AG09319 (cell line): ENCODE measurements around the gene FBXL7.

Source experiments
- DNase-seq: peaks from one replicate; pipeline ENCODE4 v3.0.0-alpha.2; 2010; ENCODE audit warnings: low read depth; ENCODE audit errors: extremely low read depth
- CTCF ChIP-seq: IDR thresholded peaks from 2 replicates; pipeline ENCODE4 v1.5.1; 2011; ENCODE audit warnings: low read depth, mild to moderate bottlenecking, inconsistent platforms, low read length, moderate library complexity

The FBXL7 gene

DNA sequence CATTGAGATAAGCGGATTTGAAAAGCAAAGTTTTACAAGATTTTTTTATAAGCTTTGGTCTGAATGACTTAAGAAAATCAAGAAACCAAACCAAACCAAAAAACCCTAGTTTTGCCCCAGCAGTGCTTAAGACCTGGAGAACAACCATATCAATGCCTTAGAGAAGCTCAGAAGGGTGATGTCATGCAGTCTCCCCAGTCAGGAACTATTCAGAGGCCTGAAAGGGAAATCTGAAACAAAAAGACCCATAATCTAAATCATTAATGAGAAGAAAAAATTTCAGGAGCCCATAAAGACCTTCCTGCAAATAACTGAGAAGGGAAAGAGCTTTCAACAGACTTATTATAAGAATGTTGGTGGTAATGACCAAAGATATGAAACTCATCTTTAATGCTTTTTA, 399.5 kb downstream of the FBXL7 start:
- no peak for TF ChIP-seq CTCF
- no peak for DNase-seq

DNA sequence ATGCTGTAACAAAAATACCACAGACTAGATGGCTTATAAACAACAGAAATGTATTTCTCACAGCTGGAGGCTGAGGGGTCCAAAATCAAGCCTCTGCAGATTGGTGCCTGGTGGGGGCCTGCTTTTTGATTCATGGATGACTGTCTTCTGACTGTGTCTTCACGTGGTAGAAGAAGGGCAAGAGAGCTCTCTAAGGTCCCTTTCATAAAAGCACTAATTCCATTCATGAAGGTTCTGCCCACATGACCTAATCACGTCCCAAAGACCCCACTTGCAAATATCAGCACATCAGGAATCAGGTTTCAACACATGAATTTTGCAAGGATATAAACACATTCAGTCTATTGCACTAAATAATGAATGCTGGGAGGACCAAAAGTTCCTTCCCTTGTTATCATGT, 401.2 kb downstream of the FBXL7 start:
- TF ChIP-seq CTCF, result no peak
- no peak for DNase-seq

DNA sequence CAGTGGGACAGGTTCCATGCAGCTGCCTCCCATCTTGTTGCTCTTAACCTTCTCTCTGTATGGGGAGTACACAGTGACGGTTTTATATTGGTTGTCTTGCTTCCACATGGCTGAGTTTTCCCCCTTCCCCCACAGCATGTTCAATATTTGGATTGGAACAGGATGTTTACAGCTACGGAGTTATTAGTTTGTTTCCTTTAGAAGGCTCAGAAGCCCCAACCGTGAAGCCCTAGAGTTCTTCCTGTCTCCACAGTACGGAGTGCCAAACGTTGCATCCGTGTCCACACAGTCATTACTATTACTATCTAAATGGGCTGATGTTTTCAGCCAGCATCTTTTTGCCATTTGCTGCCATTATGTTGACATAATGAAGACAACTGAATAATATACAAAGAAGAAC, 402.1 kb downstream of the FBXL7 start:
- TF ChIP-seq CTCF, result no peak
- no peak for DNase-seq

DNA sequence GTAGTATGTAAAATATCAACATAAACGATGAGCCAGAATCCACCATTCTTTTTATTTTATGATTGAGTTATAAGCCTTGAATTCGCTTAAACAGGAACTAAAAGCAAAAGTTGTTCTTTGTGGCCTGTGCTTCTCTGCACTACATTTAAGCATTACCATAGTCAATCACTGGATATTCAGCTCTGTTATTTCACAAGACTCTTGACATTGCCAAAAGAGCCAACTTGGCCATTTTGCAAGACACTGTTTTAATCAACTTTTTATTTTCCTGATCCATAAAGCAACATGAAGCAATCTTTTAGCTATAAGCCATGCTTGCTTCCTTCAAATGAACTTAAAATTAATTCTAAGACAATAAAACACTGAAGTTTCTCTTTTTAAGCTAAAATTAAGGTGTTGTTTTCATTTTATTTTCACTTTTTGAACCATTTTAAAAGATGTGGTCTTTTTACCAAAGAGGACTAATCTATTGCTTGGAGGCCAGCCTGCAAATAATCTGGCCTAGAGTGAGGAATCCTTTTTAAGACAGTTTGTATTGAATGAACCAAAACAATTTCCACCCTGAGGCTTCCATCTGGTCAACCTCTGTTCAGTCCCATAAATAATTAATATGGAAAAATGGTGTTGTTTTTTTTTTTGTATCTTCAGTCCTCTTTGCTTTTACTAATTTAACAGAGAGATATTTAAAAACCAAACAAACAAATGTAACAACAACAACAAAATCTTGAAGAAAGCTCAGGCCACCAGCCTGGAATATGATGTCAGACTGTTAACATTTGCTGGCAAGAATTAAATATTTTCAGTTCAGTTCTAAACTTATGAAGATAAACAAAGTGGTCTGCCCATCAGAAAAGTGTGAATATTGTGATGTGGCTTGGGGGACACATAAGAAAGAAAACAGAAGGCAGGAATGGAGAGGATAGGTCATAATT, 405.2 kb downstream of the FBXL7 start:
- no peak for TF ChIP-seq CTCF
- DNase-seq, result no peak

- TF ChIP-seq CTCF, result no peak
- DNase-seq, result peak; percentile 16
These were observed 414.7 kb downstream of the FBXL7 start for GRCh38 chr5:15914638-15915037.

GRCh38 chr5:15926586-15926985, 426.6 kb downstream of the FBXL7 start:
- TF ChIP-seq CTCF, result no peak
- no peak for DNase-seq

DNA sequence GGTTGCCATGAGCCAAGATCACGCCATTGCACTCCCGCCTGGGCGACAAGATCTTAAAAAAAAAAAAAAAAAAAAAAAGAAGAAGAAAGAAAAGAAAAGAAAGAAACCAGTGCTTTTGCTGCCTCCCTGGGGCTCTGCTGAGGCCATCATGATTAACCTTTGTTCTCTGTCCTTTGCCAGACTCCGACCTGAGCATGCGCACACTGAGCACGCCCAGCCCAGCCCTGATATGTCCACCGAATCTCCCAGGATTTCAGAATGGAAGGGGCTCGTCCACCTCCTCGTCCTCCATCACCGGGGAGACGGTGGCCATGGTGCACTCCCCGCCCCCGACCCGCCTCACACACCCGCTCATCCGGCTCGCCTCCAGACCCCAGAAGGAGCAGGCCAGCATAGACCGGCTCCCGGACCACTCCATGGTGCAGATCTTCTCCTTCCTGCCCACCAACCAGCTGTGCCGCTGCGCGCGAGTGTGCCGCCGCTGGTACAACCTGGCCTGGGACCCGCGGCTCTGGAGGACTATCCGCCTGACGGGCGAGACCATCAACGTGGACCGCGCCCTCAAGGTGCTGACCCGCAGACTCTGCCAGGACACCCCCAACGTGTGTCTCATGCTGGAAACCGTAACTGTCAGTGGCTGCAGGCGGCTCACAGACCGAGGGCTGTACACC, 427.9 kb downstream of the FBXL7 start:
- TF ChIP-seq CTCF, result no peak
- DNase-seq, result no peak
